ENCODE results near the gene LTBP2. TPM values are rescaled to one million over a fixed set of nuclear protein-coding genes. Genes with fewer than 3 reads are reported as not detected.
"Not testable (repeated sequence)": the region's sequence is repeated elsewhere in the genome, so short reads cannot be mapped to it uniquely, and the experiment has no call there.

The LTBP2 gene
- total RNA-seq, 1 donor from 2014 or later = 14.4 TPM

DNA sequence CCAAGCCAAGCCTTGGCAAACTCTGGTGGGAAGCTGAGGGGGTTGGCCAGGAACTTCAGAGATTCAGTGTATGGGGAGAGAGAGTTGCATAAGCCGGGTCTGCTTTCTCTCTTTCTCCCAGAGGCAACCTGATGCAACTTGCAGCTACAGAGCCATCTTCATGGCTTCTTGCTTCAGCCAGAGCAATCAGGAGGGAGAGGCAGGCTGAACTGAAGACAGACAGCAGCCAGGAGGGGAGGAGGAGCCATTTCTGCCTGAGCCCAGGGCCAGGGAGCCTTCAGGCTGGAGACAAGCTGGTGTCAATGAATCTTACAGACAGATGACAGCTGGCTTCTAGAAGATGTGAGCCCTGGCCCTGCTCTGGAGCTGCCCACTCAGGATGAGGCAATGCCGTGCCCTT lies 137.7 kb downstream of the LTBP2 start:
- ATAC-seq = no peak

DNA sequence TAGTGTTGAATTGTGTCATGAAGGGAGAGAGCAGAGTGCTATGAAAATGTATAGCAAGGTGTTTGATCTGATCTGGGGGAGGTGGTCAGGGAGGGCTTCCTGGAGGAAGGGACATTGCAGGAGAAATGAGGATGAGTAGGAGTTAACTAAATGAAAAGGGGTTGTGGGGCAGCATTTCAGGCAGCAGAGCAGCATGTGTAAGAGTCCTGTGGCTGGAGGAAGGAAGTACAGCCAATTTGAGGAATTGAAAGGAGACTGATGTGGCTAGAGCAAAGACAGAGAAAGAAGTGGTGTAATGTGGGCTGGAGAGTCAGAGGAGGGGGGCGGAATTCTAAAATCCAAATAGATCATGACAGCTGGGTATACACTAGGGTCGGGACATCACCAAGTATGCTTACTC lies 139.4 kb downstream of the LTBP2 start:
- no peak for ATAC-seq

DNA sequence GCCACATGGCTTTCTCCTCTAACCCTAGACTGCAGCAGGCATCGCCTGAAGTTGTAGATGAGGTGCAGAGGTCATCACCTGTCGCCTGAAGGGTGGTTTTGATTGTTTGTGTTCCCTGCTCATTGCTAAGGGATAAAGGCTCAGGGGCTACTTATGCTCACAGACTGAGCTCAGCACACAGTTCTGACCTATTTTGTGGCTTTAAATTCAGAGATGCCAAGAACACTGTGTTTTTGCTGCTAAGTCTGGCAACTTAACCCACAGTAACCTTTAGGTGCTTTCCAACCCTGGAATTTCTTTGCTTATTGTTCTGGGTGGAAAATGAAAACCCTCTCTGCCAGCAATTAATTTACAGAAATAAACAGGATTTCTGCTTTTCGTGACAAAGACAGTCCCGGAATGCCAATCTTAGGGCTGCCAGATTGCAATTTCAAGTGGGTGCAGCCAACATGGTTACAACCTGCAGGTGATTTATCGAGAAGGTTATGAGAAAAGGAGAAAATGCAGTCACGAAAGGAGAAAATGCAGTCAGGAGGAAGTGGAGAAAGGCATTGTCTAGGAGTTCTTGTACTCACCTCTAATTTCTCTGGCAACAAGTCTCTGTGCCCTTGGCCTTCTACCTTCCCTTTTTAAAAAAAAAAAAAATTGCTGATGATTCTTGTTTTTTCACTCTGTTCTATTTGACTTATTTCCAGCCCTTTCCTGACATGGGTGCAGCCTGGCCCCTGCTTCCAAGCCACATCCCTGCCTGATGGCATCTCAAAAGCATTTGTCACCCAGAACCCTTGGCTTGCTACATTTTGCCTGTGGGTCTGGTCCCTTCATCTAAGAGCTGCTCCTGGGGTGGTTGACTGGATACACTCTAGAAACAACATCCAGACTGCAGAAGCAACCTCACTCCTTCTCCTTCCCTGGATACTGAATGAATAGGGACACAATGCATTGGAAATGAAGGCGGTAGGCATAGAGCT lies 142.2 kb downstream of the LTBP2 start:
- no peak for ATAC-seq

DNA sequence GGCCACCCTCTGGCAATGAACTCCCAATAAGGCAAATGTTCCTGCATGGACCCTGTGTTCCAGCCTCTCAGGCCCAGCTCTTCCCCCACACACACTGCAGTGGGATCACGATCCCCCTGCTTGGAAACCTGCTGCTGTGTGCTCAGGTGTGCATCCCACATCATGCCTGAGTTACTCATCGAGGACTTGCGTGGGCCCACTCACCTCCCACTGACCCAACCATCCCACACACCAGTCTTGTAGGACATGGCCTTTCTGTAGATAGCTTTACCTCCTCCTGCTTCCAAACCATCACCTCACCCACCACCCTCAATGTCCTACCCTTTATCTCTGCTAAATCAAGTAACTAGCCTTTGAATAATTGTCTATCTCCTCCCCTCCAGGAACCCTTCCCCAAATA lies 143.5 kb downstream of the LTBP2 start:
- ATAC-seq = no peak

DNA sequence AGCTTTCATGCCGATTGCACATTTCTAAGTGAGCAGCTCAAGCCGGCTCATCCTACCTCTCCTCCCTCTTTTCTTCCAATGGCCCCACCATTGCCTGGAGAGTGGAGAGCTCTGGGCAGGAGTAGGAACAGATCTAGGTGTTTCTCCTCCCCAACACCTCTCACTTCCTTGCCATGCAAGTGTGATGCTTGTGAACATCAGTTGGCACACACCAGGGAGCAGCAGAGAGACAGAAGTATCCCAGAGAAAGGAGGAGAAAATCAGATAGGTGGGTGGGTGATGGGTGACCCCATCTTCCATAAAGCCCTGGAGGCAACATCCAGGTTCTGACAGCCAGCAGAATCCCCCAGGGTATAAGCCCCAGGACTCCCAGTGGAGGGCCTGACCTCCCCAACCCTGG lies 146.7 kb downstream of the LTBP2 start:
- ATAC-seq = no peak

DNA sequence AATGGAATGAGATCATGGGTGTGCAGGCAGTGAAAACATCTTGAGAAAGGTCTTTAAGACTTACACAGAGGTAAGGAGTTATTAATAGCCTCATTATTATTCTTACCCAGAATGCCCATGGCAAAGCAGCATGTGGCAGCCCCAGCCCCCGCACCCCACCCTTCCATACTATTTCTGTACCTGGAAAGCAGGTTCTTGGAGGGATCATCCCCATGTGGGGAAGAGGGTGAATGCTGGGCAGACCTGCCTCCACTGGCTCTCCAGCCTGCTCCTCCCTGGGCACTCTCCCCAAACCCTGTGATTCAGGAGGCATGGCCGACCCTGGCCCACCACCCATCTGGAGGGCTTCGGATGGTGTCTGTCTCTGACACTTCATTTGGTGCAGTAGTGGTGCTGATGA lies 147.3 kb downstream of the LTBP2 start:
- no peak for ATAC-seq

DNA sequence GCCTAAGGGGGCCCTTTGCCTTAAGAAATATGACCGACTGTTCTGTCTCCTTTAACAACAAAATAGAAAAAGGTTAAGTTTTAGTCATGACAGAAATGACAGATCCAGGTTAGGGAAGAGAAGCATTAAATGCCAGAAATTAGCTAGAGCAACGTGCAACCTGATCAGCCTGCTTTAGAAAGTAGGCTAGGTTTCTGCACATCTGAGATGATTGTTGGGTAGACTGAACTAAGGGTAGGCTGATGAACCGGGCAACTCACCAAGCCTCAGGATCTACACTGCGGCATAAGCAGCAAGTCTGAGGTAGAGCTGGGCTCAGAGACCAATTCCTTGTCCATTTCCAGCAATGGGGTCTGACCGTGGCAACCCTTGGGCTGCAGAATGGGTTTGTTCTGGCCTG lies 148.3 kb downstream of the LTBP2 start:
- ATAC-seq = no peak

DNA sequence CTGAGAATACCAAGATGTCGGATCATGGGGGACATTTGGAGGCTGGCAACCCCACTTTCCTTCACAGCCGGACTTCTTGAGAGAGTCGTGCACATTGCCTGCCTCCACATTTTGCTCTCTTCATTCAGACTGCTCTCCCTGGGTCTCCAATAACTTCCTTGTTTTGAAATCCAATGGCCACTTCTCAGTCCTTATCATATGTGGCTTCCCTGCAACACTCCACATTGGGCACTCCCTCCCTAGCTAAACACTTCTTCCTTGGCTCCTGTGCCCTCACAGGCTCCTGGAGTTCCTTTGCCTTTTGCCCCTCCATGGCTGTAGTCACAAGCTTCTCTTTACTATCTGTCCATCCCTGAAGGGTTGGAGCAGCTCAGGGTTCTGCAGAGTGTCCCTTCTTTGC lies 149.0 kb downstream of the LTBP2 start:
- ATAC-seq = no peak

DNA sequence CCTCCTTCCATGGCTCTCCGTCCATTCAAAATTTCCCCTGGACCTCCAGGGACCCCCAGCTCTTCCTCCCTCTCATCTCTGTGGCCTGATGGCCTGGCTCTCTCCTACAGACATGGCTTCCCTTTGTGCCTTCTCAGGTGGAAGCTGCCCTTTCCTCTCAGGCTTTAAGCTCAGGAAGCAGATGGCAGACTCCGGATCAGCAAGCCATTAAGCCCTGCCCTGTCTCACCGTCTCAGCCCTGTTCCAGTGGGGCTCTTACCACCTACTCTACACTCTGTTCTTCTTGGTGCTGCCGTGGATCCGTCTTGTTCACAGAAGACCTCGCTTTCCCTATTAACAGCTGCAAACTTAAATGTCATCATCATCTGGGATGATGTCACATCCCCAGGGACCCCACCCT lies 152.1 kb downstream of the LTBP2 start:
- ATAC-seq = no peak

DNA sequence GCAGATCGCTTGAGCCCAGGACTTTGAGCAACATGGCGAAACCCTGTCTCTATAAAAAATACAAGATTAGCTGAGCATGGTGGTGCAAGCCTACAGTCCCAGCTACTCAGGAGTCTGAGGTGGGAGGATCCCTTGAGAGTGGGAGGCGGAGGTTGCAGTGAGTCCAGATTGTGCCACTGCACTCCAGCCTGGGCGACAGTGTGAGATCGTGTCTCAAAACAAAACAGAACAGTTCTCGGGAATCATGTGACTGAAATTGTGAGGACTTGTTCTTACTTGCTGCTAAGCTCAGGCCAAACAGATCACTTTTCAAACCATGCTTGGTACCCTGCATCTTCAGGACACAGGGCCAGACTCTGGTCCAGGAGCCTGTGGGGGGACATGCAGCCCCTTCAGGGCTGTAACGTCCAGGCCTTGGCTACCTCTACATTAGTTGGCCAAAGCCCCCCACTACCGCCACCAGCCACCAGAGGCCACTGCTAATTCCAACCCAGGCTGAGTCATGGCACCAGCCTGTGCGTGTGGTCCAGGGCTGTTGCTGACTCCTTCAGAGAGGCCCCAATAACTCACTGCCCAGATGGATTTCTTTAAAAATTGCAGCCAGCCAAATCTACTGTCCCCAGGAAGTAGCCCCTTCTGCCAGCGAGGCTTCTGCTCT lies 152.6 kb downstream of the LTBP2 start:
- ATAC-seq = peak; percentile 69

DNA sequence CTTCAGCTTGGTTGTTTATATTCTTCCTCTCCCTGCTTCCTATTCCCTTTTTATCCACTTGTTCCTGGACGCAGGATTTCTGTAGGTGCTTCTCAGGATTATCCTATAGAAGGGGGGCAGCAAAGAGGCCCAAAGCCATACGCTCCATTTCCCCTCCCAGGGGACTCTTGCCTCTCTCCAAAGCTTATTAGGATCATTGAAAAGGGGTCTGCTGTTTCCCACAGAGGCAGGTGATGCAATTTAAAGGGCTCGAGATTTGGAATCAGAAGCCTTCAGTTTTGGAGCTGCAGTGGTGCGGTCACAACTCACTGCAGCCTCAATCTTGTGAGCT lies 154.5 kb downstream of the LTBP2 start:
- no peak for ATAC-seq

DNA sequence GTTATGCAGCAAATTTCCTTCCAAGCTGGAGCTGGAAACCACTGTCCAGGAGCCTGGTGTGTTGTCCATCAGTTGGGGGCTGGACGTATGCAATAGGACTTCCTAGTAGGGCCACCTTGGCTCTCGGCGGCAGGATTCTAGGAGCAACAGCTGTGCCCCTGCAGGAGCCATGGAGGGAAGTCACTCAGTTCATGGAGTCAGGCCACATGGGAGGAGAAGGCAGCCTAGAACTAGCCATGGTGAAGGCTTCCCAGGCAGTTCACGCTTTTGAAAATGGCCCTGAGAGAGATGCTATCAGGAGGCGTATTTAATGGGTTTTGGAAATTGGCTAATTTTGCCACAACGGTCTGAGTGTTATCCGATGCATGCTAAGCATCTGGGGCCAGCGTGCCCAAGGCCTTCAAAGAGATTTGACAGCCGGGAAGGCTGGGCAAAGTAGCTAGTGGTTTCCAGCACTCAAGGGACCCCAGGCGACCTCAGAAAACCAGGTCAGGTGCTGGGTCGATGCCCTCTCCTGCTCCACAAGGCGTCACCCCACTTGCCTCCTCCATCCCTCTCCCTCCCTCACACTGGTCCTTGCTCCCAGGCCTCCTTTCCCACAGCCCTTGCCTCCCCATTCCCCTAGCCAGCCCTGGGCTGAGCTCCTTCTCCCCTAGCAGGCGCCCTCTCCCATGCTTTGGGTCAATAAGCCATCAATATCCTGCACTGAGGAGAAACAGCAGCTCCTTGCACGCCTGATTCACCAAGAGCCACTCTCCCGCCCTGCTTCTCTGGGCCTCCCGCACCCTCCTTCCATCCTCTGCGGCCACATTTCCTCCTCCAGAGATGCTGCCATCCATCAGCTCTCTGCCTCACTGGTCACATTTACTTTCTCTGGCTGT lies 155.1 kb downstream of the LTBP2 start:
- ATAC-seq = no peak

DNA sequence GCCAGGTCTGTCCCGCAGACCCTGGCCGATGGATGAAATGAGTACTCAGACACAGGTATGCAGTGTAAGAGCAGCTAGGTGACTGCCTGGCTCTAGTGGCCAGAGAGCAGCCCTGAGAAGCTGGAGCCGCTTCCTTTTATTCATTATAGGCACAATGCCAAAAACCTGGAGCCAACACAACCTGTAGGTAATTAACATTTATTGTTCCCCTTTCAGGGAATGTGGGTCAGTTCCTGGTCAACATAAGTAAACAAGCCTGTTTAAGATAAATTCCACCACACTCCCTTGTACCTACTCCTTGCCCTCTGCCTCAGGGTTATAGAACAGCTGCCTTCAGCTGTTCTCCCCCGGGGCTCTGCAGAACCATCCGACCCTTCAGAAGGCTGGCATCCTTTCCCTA lies 157.6 kb downstream of the LTBP2 start:
- not testable (repeated sequence) for ATAC-seq

Other genes with a start within 250 kb of the LTBP2 start
- not detected for gene SYNDIG1L, start 186.0 kb downstream of the LTBP2 start, total RNA-seq
- gene NPC2, start 118.9 kb downstream of the LTBP2 start, total RNA-seq = 100 TPM
- 16.4 TPM for gene ISCA2, start 118.5 kb downstream of the LTBP2 start, total RNA-seq
- gene AREL1, start 100.8 kb upstream of the LTBP2 start, total RNA-seq = 24.1 TPM
- 38.8 TPM for gene FCF1, start 100.9 kb upstream of the LTBP2 start, total RNA-seq
- gene YLPM1, start 151.1 kb upstream of the LTBP2 start, total RNA-seq = 30.6 TPM

All from esophagus mucosa (tissue), 1 donor.